DMS153 (cell line): ENCODE results near the gene TACO1.

Experiments used
- DNase-seq: peaks from one replicate; lab custom pipeline; 2025; lab: John Stamatoyannopoulos, UW

Gene TACO1

GRCh38 chr17:63640038-63640437, 39.3 kb downstream of the TACO1 start:
- no peak for DNase-seq

DNA sequence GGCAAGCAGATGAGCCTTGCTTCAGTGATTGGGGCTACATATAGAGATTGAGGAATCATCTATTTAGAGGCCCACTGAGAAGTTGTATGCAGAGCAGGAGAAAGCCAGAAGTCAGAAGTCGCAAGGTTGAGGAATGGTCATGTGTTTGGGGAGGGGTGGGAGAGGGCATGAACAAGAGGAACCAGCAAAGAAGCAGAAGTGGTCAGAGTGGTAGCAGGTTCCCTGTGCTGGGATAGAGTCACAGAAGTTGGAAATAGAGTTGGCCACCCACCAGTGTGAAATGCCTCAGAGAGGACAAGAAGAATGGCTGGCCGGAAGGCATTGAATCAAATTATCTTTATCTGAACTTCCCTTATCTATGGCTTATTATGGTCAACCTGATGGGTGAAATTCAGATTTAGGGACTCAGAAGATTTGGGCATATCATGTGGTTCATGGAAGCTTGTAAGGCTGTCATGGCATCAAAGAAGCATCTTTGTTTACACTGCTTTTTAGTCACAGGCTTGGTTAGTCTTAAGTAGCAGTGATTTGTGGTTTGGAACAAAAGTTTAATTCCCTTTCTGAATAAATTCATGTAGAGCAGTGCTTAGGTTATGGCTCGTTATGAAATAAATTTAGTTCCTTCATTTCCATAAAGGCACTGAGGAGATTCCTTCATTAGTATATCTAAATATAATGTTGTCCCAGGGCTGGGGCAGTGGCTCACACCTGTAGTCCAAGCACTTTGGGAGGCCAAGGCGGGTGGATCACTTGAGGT, 41.2 kb downstream of the TACO1 start:
- no peak for DNase-seq

GRCh38 chr17:63644846-63645245, 44.2 kb downstream of the TACO1 start:
- no peak for DNase-seq

DNA sequence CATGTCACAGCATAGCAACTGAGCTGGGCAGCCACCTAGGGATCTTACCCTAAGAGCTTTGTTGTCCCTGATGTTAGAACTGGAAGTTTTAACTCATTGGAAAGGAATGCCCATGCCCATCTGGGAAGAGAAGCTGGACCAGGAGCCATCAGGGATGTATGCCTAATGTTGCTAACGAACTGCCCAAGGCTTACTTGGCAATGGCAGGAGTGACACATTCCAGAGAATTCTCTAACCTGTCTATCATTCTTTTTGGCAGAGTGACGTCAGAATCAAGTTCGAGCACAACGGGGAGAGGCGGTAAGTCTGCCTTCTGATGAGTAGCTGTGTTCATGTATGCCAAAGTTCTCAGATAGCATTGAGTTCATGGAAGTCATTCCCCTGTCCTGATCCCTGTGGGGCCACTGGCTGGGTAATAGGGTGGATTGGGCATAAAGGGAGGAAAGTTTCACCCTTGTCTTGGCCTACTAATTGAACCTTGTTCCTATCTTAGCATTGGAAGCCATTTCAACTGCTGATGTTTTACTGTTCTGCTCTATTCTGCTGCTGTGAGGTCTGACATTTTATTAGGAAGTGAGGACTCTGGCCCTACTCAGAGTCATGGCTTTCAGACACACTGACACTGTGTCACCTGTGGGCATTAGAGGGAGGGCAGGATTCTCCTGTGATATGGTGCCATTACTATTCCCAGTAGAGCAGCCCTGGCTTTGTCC, 45.2 kb downstream of the TACO1 start:
- DNase-seq, result no peak

DNA sequence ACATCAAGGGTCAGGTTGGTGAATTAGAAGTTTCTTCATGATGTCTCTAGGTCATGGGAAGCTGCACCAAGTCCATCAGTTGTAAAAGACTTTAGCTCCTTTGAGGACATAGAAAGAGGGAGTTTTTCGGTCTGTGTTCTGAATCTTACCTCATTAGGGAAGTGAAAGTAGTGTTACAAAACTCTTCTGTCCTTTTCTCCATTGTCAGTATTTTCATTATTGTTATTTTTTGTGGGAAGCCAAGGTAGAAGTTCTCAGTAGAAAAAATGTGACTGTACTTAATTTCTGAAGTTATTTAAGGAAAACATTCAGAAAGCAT, 45.8 kb downstream of the TACO1 start:
- no peak for DNase-seq

GRCh38 chr17:63647065-63647725, 46.5 kb downstream of the TACO1 start:
- DNase-seq, result no peak

GRCh38 chr17:63647936-63648335, 47.2 kb downstream of the TACO1 start:
- DNase-seq, result no peak

DNA sequence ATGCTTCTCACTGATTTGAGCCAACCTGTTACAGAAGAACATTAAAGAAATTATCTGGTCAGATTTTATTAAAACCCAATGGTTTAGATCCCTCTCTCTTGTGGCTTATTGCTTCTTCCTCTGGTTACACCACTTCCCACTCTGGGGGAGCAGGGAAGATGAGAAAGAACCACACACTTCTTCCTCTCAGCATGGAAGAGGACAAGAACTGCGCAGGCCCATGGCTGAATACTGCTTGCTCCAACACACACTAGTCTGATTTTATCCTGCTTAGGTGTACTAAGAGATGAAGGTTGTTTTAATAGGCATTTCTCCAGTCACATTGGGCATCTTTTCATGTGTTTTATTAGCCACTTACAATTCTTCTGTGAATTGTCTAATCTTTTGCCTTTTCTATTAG, 49.1 kb downstream of the TACO1 start:
- no peak for DNase-seq

GRCh38 chr17:63652106-63652505, 51.4 kb downstream of the TACO1 start:
- DNase-seq, result no peak

GRCh38 chr17:63653050-63653449, 52.4 kb downstream of the TACO1 start:
- DNase-seq, result no peak

DNA sequence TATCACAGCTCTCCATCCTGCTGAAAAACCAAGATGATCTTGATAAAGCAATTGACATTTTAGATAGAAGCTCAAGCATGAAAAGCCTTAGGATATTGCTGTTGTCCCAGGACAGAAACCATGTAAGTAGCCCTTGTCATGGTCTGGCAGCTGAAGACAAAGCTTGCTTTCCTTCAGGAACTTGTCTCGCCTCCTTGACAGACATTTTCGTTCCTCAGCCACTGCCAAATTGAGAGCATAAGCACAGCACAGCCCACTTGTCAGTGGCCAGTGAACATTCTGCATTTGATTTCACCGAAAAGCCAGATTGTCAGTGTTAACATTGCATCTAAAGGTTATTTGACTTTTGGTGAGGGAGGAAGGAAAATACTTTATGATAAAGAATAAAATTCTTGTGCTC, 57.1 kb downstream of the TACO1 start:
- no peak for DNase-seq
